ENCODE data around the gene CELSR1.
A peak's percentile ranks its signal among the peaks of the same experiment; 100 is the strongest.

CELSR1 gene

GRCh38 chr22:46579751-46580449 lies 42.5 kb upstream of the CELSR1 start:
- no peak for DNase-seq (ENCODE audit: low spot score)
- Histone ChIP-seq H2BK120ac (ENCODE audit: low read depth, low read length) (no peak overlapping the region), H3K18ac (ENCODE audit: low read length) (peak overlapping the region; percentile 32), H3K4me2 (ENCODE audit: insufficient read depth, low read length, poor library complexity, severe bottlenecking) (no peak overlapping the region), H3K9me3 (replicated peaks in 1 of 2; ENCODE audit: control insufficient read depth in 2 of 2, insufficient read depth in 1 of 2, low read depth in 1 of 2, low read length in 2 of 2) (peaks cover 0 to 2% of the 10 kb centered on the region in 2 donors), H3K4me1 (ENCODE audit: control insufficient read depth in 2 of 2, insufficient read depth in 1 of 2, low read depth in 1 of 2, low read length in 2 of 2) (peaks cover 25 to 40% of the 10 kb centered on the region in 2 donors), H4K8ac (ENCODE audit: low read depth, low read length) (no peak overlapping the region), H2BK12ac (ENCODE audit: low read length) (no peak overlapping the region), H3K4me3 (ENCODE audit: low read length in 2 of 2) (no peak overlapping the region), H3K27me3 (ENCODE audit: control insufficient read depth in 3 of 3, insufficient read depth in 3 of 3, low read depth in 1 of 3, low read length in 3 of 3) (peaks cover 0 to 38% (median 7%) of the 10 kb centered on the region in 3 experiments), H3K27ac (replicated peaks; ENCODE audit: low read length) (no peak overlapping the region), H2AFZ (ENCODE audit: low read length) (no peak overlapping the region), H3K23ac (ENCODE audit: low read depth, low read length, poor library complexity) (no peak overlapping the region), H2BK5ac (ENCODE audit: low read length) (no peak overlapping the region), H2BK15ac (ENCODE audit: low read length) (no peak overlapping the region), H2AK5ac (ENCODE audit: low read depth, low read length) (peak overlapping the region; percentile 10), H3K14ac (ENCODE audit: low read length) (no peak overlapping the region), H3K4ac (ENCODE audit: low read length) (no peak overlapping the region), H4K91ac (ENCODE audit: low read depth, low read length, poor library complexity) (no peak overlapping the region), H3K36me3 (replicated peaks in 1 of 2; ENCODE audit: control insufficient read depth in 2 of 2, insufficient read depth in 2 of 2, low read length in 2 of 2) (no peaks in the 10 kb centered on the region), H3K79me1 (ENCODE audit: low read depth, low read length) (peaks cover 8% of the 10 kb centered on the region), H3K9ac (ENCODE audit: low read depth, low read length, poor library complexity) (peak overlapping the region; percentile 51)
- WGBS, 2 donors (ENCODE audit: extremely low coverage in 2 of 2, insufficient read length in 2 of 2, insufficient replicate concordance in 1 of 2), result no CpG with 5 or more reads among the region's 14 CpGs

GRCh38 chr22:46578824-46579561 lies 41.6 kb upstream of the CELSR1 start:
- Histone ChIP-seq H3K18ac (ENCODE audit: low read length) (peak overlapping the region; percentile 52), H3K14ac (ENCODE audit: low read length) (no peak overlapping the region), H3K27ac (replicated peaks; ENCODE audit: low read length) (no peak overlapping the region), H3K36me3 (replicated peaks in 1 of 2; ENCODE audit: control insufficient read depth in 2 of 2, insufficient read depth in 2 of 2, low read length in 2 of 2) (no peaks in the 10 kb centered on the region), H3K4me1 (ENCODE audit: control insufficient read depth in 2 of 2, insufficient read depth in 1 of 2, low read depth in 1 of 2, low read length in 2 of 2) (peaks cover 17 to 32% of the 10 kb centered on the region in 2 donors), H2BK15ac (ENCODE audit: low read length) (no peak overlapping the region), H3K4me3 (ENCODE audit: low read length in 2 of 2) (peak overlapping the region in 1 of 2 donors; percentile 73), H2BK120ac (ENCODE audit: low read depth, low read length) (no peak overlapping the region), H2AFZ (ENCODE audit: low read length) (no peak overlapping the region), H3K9me3 (replicated peaks in 1 of 2; ENCODE audit: control insufficient read depth in 2 of 2, insufficient read depth in 1 of 2, low read depth in 1 of 2, low read length in 2 of 2) (peaks cover 0 to 2% of the 10 kb centered on the region in 2 donors), H3K79me1 (ENCODE audit: low read depth, low read length) (peaks cover 8% of the 10 kb centered on the region), H4K8ac (ENCODE audit: low read depth, low read length) (no peak overlapping the region), H3K27me3 (ENCODE audit: control insufficient read depth in 3 of 3, insufficient read depth in 3 of 3, low read depth in 1 of 3, low read length in 3 of 3) (peaks cover 0 to 32% (median 16%) of the 10 kb centered on the region in 3 experiments), H2AK5ac (ENCODE audit: low read depth, low read length) (peak overlapping the region; percentile 89), H3K23ac (ENCODE audit: low read depth, low read length, poor library complexity) (peak overlapping the region; percentile 50), H3K9ac (ENCODE audit: low read depth, low read length, poor library complexity) (no peak overlapping the region), H2BK5ac (ENCODE audit: low read length) (peak overlapping the region; percentile 88), H4K91ac (ENCODE audit: low read depth, low read length, poor library complexity) (no peak overlapping the region), H2BK12ac (ENCODE audit: low read length) (peak overlapping the region; percentile 34), H3K4me2 (ENCODE audit: insufficient read depth, low read length, poor library complexity, severe bottlenecking) (no peak overlapping the region), H3K4ac (ENCODE audit: low read length) (no peak overlapping the region)
- no CpG with 5 or more reads among the region's 15 CpGs for WGBS, 2 donors (ENCODE audit: extremely low coverage in 2 of 2, insufficient read length in 2 of 2, insufficient replicate concordance in 1 of 2)
- no peak for DNase-seq (ENCODE audit: low spot score)

- Histone ChIP-seq H2BK12ac (ENCODE audit: low read length) (peak overlapping the region; percentile 34), H4K8ac (ENCODE audit: low read depth, low read length) (no peak overlapping the region), H3K14ac (ENCODE audit: low read length) (no peak overlapping the region), H3K4me1 (ENCODE audit: control insufficient read depth in 2 of 2, insufficient read depth in 1 of 2, low read depth in 1 of 2, low read length in 2 of 2) (peaks cover 17 to 29% of the 10 kb centered on the region in 2 donors), H3K18ac (ENCODE audit: low read length) (peak overlapping the region; percentile 52), H2AK5ac (ENCODE audit: low read depth, low read length) (peak overlapping the region; percentile 89), H2AFZ (ENCODE audit: low read length) (no peak overlapping the region), H3K4me2 (ENCODE audit: insufficient read depth, low read length, poor library complexity, severe bottlenecking) (peak overlapping the region; percentile 84), H2BK120ac (ENCODE audit: low read depth, low read length) (no peak overlapping the region), H3K4ac (ENCODE audit: low read length) (no peak overlapping the region), H2BK15ac (ENCODE audit: low read length) (peak overlapping the region; percentile 49), H3K36me3 (replicated peaks in 1 of 2; ENCODE audit: control insufficient read depth in 2 of 2, insufficient read depth in 2 of 2, low read length in 2 of 2) (no peaks in the 10 kb centered on the region), H3K27ac (replicated peaks; ENCODE audit: low read length) (no peak overlapping the region), H4K91ac (ENCODE audit: low read depth, low read length, poor library complexity) (no peak overlapping the region), H3K9me3 (replicated peaks in 1 of 2; ENCODE audit: control insufficient read depth in 2 of 2, insufficient read depth in 1 of 2, low read depth in 1 of 2, low read length in 2 of 2) (peaks cover 0 to 2% of the 10 kb centered on the region in 2 donors), H3K4me3 (ENCODE audit: low read length in 2 of 2) (peak overlapping the region; percentile 73 to 84), H3K27me3 (ENCODE audit: control insufficient read depth in 3 of 3, insufficient read depth in 3 of 3, low read depth in 1 of 3, low read length in 3 of 3) (peaks cover 0 to 27% (median 18%) of the 10 kb centered on the region in 3 experiments), H2BK5ac (ENCODE audit: low read length) (peak overlapping the region; percentile 88), H3K23ac (ENCODE audit: low read depth, low read length, poor library complexity) (peak overlapping the region; percentile 50), H3K9ac (ENCODE audit: low read depth, low read length, poor library complexity) (peak overlapping the region; percentile 50), H3K79me1 (ENCODE audit: low read depth, low read length) (peaks cover 7% of the 10 kb centered on the region)
- no CpG with 5 or more reads among the region's 9 CpGs for WGBS, 2 donors (ENCODE audit: extremely low coverage in 2 of 2, insufficient read length in 2 of 2, insufficient replicate concordance in 1 of 2)
- DNase-seq (ENCODE audit: low spot score), result no peak
Observed at GRCh38 chr22:46578251-46578823, 40.9 kb upstream of the CELSR1 start.

Data from neuronal stem cell (in vitro differentiated cells).